Measurements from ENCODE around the gene PLEKHM3. TPM values are rescaled to one million over a fixed set of nuclear protein-coding genes. Genes with fewer than 3 reads are reported as not detected.

Gene PLEKHM3
- 1 to 10 TPM; 4.9 to 5.4 TPM for total RNA-seq

- POLR2A ChIA-PET, result interaction anchor here (1.0 to 1.8 kb wide), 6 partner anchors 10 to 399 kb away, joined by 3 to 7 read pairs (median 4); partner anchors contain the start of gene PIKFYVE
- peak within 1 kb of the TSS; percentile 94 for H3K4me3 Mint-ChIP-seq
Observed at GRCh38 chr2:208025037-208025813, at the start of gene PLEKHM3. Gene PLEKHM3 (minus strand): TSS chr2:208025527. CDS start chr2:208001639, 23,888 bp downstream.

GRCh38 chr2:208074610-208075356, 49.5 kb upstream of the PLEKHM3 start:
- ChIA-PET POLR2A (no interaction called here), CTCF (interaction anchor here (1.0 to 3.6 kb wide), 3 partner anchors 15 to 448 kb away, joined by 3 to 23 read pairs (median 3); no protein-coding TSS in a partner anchor)
- H3K27ac Mint-ChIP-seq, result no peak overlapping the region
- peaks cover 19% of the 10 kb centered on the region for H3K27me3 Mint-ChIP-seq
- no peak for DNase-seq
- H3K9me3 Mint-ChIP-seq, result no peaks in the 10 kb centered on the region
- H3K36me3 Mint-ChIP-seq (ENCODE audit: low read depth), result no peaks in the 10 kb centered on the region
- no peaks in the 10 kb centered on the region for H3K4me1 Mint-ChIP-seq
- H3K4me3 Mint-ChIP-seq, result no peak overlapping the region

More at GRCh38 chr2:208025037-208025813, at the start of gene PLEKHM3:
- CTCF ChIA-PET, result interaction anchor here (1.3 to 2.9 kb wide), 6 partner anchors 9 to 399 kb away, joined by 3 to 22 read pairs (median 4); partner anchors contain the start of genes CCNYL1 and METTL21A
- peaks cover 3% of the 10 kb centered on the region for H3K9me3 Mint-ChIP-seq
- peak; percentile 81 for DNase-seq
- H3K36me3 Mint-ChIP-seq (ENCODE audit: low read depth), result no peaks in the 10 kb centered on the region
- H3K27me3 Mint-ChIP-seq, result peaks cover 2% of the 10 kb centered on the region
- H3K4me1 Mint-ChIP-seq, result peaks cover 21% of the 10 kb centered on the region
- peak within 1 kb of the TSS; percentile 81 for H3K27ac Mint-ChIP-seq

GRCh38 chr2:208072250-208072892, 47.0 kb upstream of the PLEKHM3 start:
- POLR2A ChIA-PET, result no interaction called here
- peak; percentile 57 for DNase-seq
- Mint-ChIP-seq H3K4me1 (no peaks in the 10 kb centered on the region), H3K4me3 (no peak overlapping the region), H3K9me3 (no peaks in the 10 kb centered on the region), H3K36me3 (ENCODE audit: low read depth) (no peaks in the 10 kb centered on the region), H3K27me3 (peaks cover 12% of the 10 kb centered on the region), H3K27ac (no peak overlapping the region)
- CTCF ChIA-PET, result interaction anchor here (0.6 to 3.6 kb wide), 10 partner anchors 10 to 448 kb away, joined by 3 to 23 read pairs (median 3); no protein-coding TSS in a partner anchor

GRCh38 chr2:208069186-208069585, 43.9 kb upstream of the PLEKHM3 start:
- Mint-ChIP-seq H3K4me1 (no peaks in the 10 kb centered on the region), H3K36me3 (ENCODE audit: low read depth) (no peaks in the 10 kb centered on the region), H3K4me3 (no peak overlapping the region), H3K9me3 (no peaks in the 10 kb centered on the region), H3K27ac (no peak overlapping the region), H3K27me3 (peaks cover 4% of the 10 kb centered on the region)
- DNase-seq, result no peak
- ChIA-PET POLR2A (no interaction called here), CTCF (interaction anchor here (0.6 to 1.2 kb wide), 3 partner anchors 9 to 325 kb away, joined by 3 to 5 read pairs (median 3); no protein-coding TSS in a partner anchor)

- Mint-ChIP-seq H3K36me3 (ENCODE audit: low read depth) (no peaks in the 10 kb centered on the region), H3K9me3 (no peaks in the 10 kb centered on the region)
- CTCF ChIA-PET, result interaction anchor here (1.4 kb wide), 1 partner anchor 25 kb away, joined by 4 read pairs; no protein-coding TSS in a partner anchor
Observed at GRCh38 chr2:208066016-208066415, 40.7 kb upstream of the PLEKHM3 start.

GRCh38 chr2:208065476-208065875, 40.1 kb upstream of the PLEKHM3 start:
- H3K27me3 Mint-ChIP-seq, result peaks cover 9% of the 10 kb centered on the region
- CTCF ChIA-PET, result interaction anchor here (1.4 kb wide), 1 partner anchor 25 kb away, joined by 4 read pairs; no protein-coding TSS in a partner anchor
- H3K27ac Mint-ChIP-seq, result no peak overlapping the region
- no peaks in the 10 kb centered on the region for H3K9me3 Mint-ChIP-seq
- POLR2A ChIA-PET, result no interaction called here
- no peak for DNase-seq
- H3K36me3 Mint-ChIP-seq (ENCODE audit: low read depth), result no peaks in the 10 kb centered on the region
- H3K4me3 Mint-ChIP-seq, result no peak overlapping the region
- no peaks in the 10 kb centered on the region for H3K4me1 Mint-ChIP-seq

More at GRCh38 chr2:208066016-208066415, 40.7 kb upstream of the PLEKHM3 start:
- no peaks in the 10 kb centered on the region for H3K4me1 Mint-ChIP-seq
- DNase-seq, result no peak
- POLR2A ChIA-PET, result no interaction called here
- no peak overlapping the region for H3K4me3 Mint-ChIP-seq
- no peak overlapping the region for H3K27ac Mint-ChIP-seq
- peaks cover 9% of the 10 kb centered on the region for H3K27me3 Mint-ChIP-seq

- no peaks in the 10 kb centered on the region for H3K4me1 Mint-ChIP-seq
- no peaks in the 10 kb centered on the region for H3K9me3 Mint-ChIP-seq
- H3K27me3 Mint-ChIP-seq, result peaks cover 9% of the 10 kb centered on the region
- H3K27ac Mint-ChIP-seq, result no peak overlapping the region
- no peaks in the 10 kb centered on the region for H3K36me3 Mint-ChIP-seq (ENCODE audit: low read depth)
- ChIA-PET CTCF (interaction anchor here (0.6 to 1.4 kb wide), 3 partner anchors 23 to 439 kb away, joined by 4 read pairs; partner anchors contain the start of gene METTL21A), POLR2A (no interaction called here)
- DNase-seq, result no peak
- H3K4me3 Mint-ChIP-seq, result no peak overlapping the region
Observed at GRCh38 chr2:208064220-208064961, 39.1 kb upstream of the PLEKHM3 start.

GRCh38 chr2:208062961-208063360, 37.6 kb upstream of the PLEKHM3 start:
- Mint-ChIP-seq H3K27ac (no peak overlapping the region), H3K4me3 (no peak overlapping the region), H3K36me3 (ENCODE audit: low read depth) (no peaks in the 10 kb centered on the region), H3K27me3 (peaks cover 7% of the 10 kb centered on the region), H3K9me3 (no peaks in the 10 kb centered on the region), H3K4me1 (no peaks in the 10 kb centered on the region)
- no peak for DNase-seq
- ChIA-PET POLR2A (no interaction called here), CTCF (interaction anchor here (1.2 to 1.3 kb wide), 3 partner anchors 9 to 438 kb away, joined by 4 to 5 read pairs (median 4); partner anchors contain the start of gene METTL21A)

- Mint-ChIP-seq H3K27ac (no peak overlapping the region), H3K27me3 (peaks cover 7% of the 10 kb centered on the region), H3K9me3 (no peaks in the 10 kb centered on the region), H3K4me1 (no peaks in the 10 kb centered on the region), H3K36me3 (ENCODE audit: low read depth) (no peaks in the 10 kb centered on the region), H3K4me3 (no peak overlapping the region)
- no peak for DNase-seq
- ChIA-PET CTCF (interaction anchor here (1.2 to 1.3 kb wide), 2 partner anchors 10 to 316 kb away, joined by 4 to 5 read pairs; no protein-coding TSS in a partner anchor), POLR2A (no interaction called here)
Observed at GRCh38 chr2:208062113-208062512, 36.8 kb upstream of the PLEKHM3 start.

GRCh38 chr2:208057108-208057507, 31.8 kb upstream of the PLEKHM3 start:
- Mint-ChIP-seq H3K4me3 (no peak overlapping the region), H3K4me1 (no peaks in the 10 kb centered on the region), H3K9me3 (no peaks in the 10 kb centered on the region), H3K27ac (no peak overlapping the region), H3K36me3 (ENCODE audit: low read depth) (no peaks in the 10 kb centered on the region), H3K27me3 (peaks cover 9% of the 10 kb centered on the region)
- ChIA-PET POLR2A (no interaction called here), CTCF (no interaction called here)
- no peak for DNase-seq

GRCh38 chr2:208049441-208049840, 24.1 kb upstream of the PLEKHM3 start:
- H3K4me1 Mint-ChIP-seq, result no peaks in the 10 kb centered on the region
- H3K27ac Mint-ChIP-seq, result no peak overlapping the region
- no peaks in the 10 kb centered on the region for H3K36me3 Mint-ChIP-seq (ENCODE audit: low read depth)
- H3K9me3 Mint-ChIP-seq, result no peaks in the 10 kb centered on the region
- peaks cover 6% of the 10 kb centered on the region for H3K27me3 Mint-ChIP-seq
- ChIA-PET CTCF (no interaction called here), POLR2A (no interaction called here)
- no peak overlapping the region for H3K4me3 Mint-ChIP-seq
- no peak for DNase-seq

- ChIA-PET POLR2A (no interaction called here), CTCF (no interaction called here)
- Mint-ChIP-seq H3K27me3 (peaks cover 6% of the 10 kb centered on the region), H3K9me3 (no peaks in the 10 kb centered on the region), H3K27ac (no peak overlapping the region), H3K4me3 (no peak overlapping the region), H3K36me3 (ENCODE audit: low read depth) (no peaks in the 10 kb centered on the region), H3K4me1 (no peaks in the 10 kb centered on the region)
- DNase-seq, result no peak
Observed at GRCh38 chr2:208049006-208049405, 23.7 kb upstream of the PLEKHM3 start.

Data from activated CD4-positive, alpha-beta memory T cell treated with anti-CD3 and anti-CD28 coated beads, Interleukin-2, amount 10 ng/mL, durations not matched to agents 7 days and 5 days (primary cell).